Neutrophil (primary cell): ENCODE results near the gene POTEE.
"Not testable (repeated sequence)": the region's sequence is repeated elsewhere in the genome, so short reads cannot be mapped to it uniquely, and the experiment has no call there.

Experiments used
- H3K27ac ChIP-seq: fragments of 200-600 bp; sonication (generic); 2 replicates; pipeline ENCODE4 v1.5.1; 2016; ENCODE audit warnings: mild to moderate bottlenecking, moderate library complexity
- H3K27me3 ChIP-seq: fragments of 200-600 bp; sonication (generic); 2 replicates; pipeline ENCODE4 v1.6.0; 2016; ENCODE audit warnings: mild to moderate bottlenecking
- H3K36me3 ChIP-seq: fragments of 200-600 bp; sonication (generic); 2 replicates; pipeline ENCODE4 v1.5.1; 2017
- H3K4me1 ChIP-seq, 2 experiments: fragments of 200-600 bp in 1 of 2; sonication (generic) in 1 of 2; 1 replicate in 1 of 2; 2 replicates in 1 of 2; pipeline versions ENCODE4 v1.5.1 to v1.6.1; 2013 to 2016; ENCODE audit warnings: low read depth in 1 of 2, low read length in 1 of 2, mild to moderate bottlenecking in 1 of 2, moderate library complexity in 1 of 2; ENCODE audit not compliant: control insufficient read depth in 1 of 2, insufficient read depth in 1 of 2
- H3K4me3 ChIP-seq, 2 experiments: fragments of 200-600 bp in 1 of 2; sonication (generic) in 1 of 2; 1 replicate in 1 of 2; 2 replicates in 1 of 2; pipeline ENCODE4 v1.5.1; 2013 to 2016; ENCODE audit warnings: low read depth in 1 of 2, low read length in 1 of 2, mild to moderate bottlenecking in 1 of 2, moderate library complexity in 1 of 2
- H3K9me3 ChIP-seq: fragments of 200-600 bp; sonication (generic); 2 replicates; pipeline ENCODE4 v1.5.1; 2016
- CTCF ChIP-seq: fragments of 200-600 bp; sonication (generic); IDR thresholded peaks from 2 replicates; pipeline ENCODE4 v1.5.1; 2016; ENCODE audit warnings: antibody characterized with exemption

Gene POTEE

GRCh38 chr2:131209030-131209772 lies at the start of gene POTEE:
Gene POTEE, plus strand, starts transcription at chr2:131209536. Its CDS starts 8,867 bp downstream, at chr2:131218403.
- H3K36me3 ChIP-seq, H3K27me3 ChIP-seq, H3K27ac ChIP-seq, H3K4me3 ChIP-seq, H3K9me3 ChIP-seq, H3K4me1 ChIP-seq: not testable (repeated sequence)

- H3K4me3 ChIP-seq, H3K36me3 ChIP-seq, H3K27ac ChIP-seq, H3K9me3 ChIP-seq, H3K4me1 ChIP-seq: not testable (repeated sequence)
- H3K27me3 ChIP-seq, result peaks cover 13% of the 10 kb centered on the region
Measured at GRCh38 chr2:131165562-131165961, 43.8 kb upstream of the POTEE start.

GRCh38 chr2:131168538-131168937 lies 40.8 kb upstream of the POTEE start:
- Histone ChIP-seq H3K27me3 (peaks cover 13% of the 10 kb centered on the region), H3K4me1 (no peaks in the 10 kb centered on the region), H3K4me3 (no peak overlapping the region), H3K36me3 (no peaks in the 10 kb centered on the region), H3K27ac (no peak overlapping the region), H3K9me3 (no peaks in the 10 kb centered on the region)
- TF ChIP-seq CTCF, result no peak

- not testable (repeated sequence) for H3K9me3 ChIP-seq, H3K4me1 ChIP-seq, H3K27me3 ChIP-seq, H3K4me3 ChIP-seq, H3K36me3 ChIP-seq, H3K27ac ChIP-seq
Measured at GRCh38 chr2:131178050-131178449, 31.3 kb upstream of the POTEE start.

GRCh38 chr2:131178721-131179418 lies 30.5 kb upstream of the POTEE start:
- H3K36me3 ChIP-seq, H3K4me1 ChIP-seq, H3K27ac ChIP-seq, H3K9me3 ChIP-seq, H3K27me3 ChIP-seq, H3K4me3 ChIP-seq: not testable (repeated sequence)

- not testable (repeated sequence) for H3K9me3 ChIP-seq, H3K27ac ChIP-seq, H3K4me3 ChIP-seq, H3K27me3 ChIP-seq, H3K4me1 ChIP-seq, H3K36me3 ChIP-seq
Measured at GRCh38 chr2:131181451-131181850, 27.9 kb upstream of the POTEE start.

GRCh38 chr2:131193421-131193820 lies 15.9 kb upstream of the POTEE start:
- not testable (repeated sequence) for H3K9me3 ChIP-seq, H3K36me3 ChIP-seq, H3K27ac ChIP-seq, H3K27me3 ChIP-seq, H3K4me3 ChIP-seq, H3K4me1 ChIP-seq

GRCh38 chr2:131196186-131196585 lies 13.2 kb upstream of the POTEE start:
- H3K27ac ChIP-seq, H3K9me3 ChIP-seq, H3K36me3 ChIP-seq, H3K4me1 ChIP-seq, H3K4me3 ChIP-seq: not testable (repeated sequence)
- peaks cover 13% of the 10 kb centered on the region for H3K27me3 ChIP-seq

GRCh38 chr2:131201098-131201497 lies 8.2 kb upstream of the POTEE start:
- Histone ChIP-seq H3K27ac (no peak overlapping the region), H3K27me3 (peaks cover 6% of the 10 kb centered on the region), H3K4me3 (no peak overlapping the region), H3K4me1 (no peaks in the 10 kb centered on the region), H3K9me3 (no peaks in the 10 kb centered on the region), H3K36me3 (no peaks in the 10 kb centered on the region)
- no peak for TF ChIP-seq CTCF

GRCh38 chr2:131207839-131208238 lies 1.5 kb upstream of the POTEE start:
- not testable (repeated sequence) for H3K27me3 ChIP-seq, H3K4me3 ChIP-seq, H3K4me1 ChIP-seq, H3K27ac ChIP-seq, H3K36me3 ChIP-seq, H3K9me3 ChIP-seq

GRCh38 chr2:131209773-131210104 lies 403 bp downstream of the POTEE start:
- not testable (repeated sequence) for H3K36me3 ChIP-seq, H3K27ac ChIP-seq, H3K27me3 ChIP-seq, H3K9me3 ChIP-seq, H3K4me1 ChIP-seq, H3K4me3 ChIP-seq
